GM12878 (cell line): ENCODE measurements around the gene DIAPH1. TPM values are rescaled to one million over a fixed set of nuclear protein-coding genes. Genes with fewer than 3 reads are reported as not detected.

Experiments used
- ATAC-seq: fragments of 200-7000 bp; cut with Tn5 transposase; 3 replicates; pipeline ENCODE4 v1.9.1; 2020; ENCODE audit warnings: mild to moderate bottlenecking, moderate library complexity
- BruUV-seq: library from RNA; stranded (reverse); fragments of 400-500 nt; replicated peaks from 2 replicates; lab custom pipeline; 2021; lab: Mats Ljungman, UMichigan
- CTCF ChIA-PET: fragments of 300-600 bp; sonication (Branson Sonifier 250); formaldehyde crosslinking; extraction: SDS; loops from one replicate; lab custom pipeline; 2021; ENCODE audit warnings: inconsistent platforms; lab: Yijun Ruan, JAX
- POLR2A ChIA-PET: fragments of 350-600 bp; formaldehyde crosslinking; extraction: SDS; loops from one replicate; lab custom pipeline; 2021; ENCODE audit warnings: inconsistent platforms; lab: Charles Lee
- RAD21 ChIA-PET: fragments of 300-600 bp; sonication (Branson Sonifier 250); formaldehyde crosslinking; loops from one replicate; lab custom pipeline; 2023; ENCODE audit warnings: antibody characterized with exemption; ENCODE audit not compliant: unreplicated experiment; lab: Charles Lee
- SMC1A ChIA-PET: fragments of 300-600 bp; sonication (Branson Sonifier 250); formaldehyde crosslinking; loops from one replicate; lab custom pipeline; 2023; ENCODE audit not compliant: unreplicated experiment, uncharacterized antibody; lab: Charles Lee
- DNase-seq: peaks from one replicate; pipeline ENCODE4 v3.0.0-alpha.2; 2011; ENCODE audit warnings: low read depth, low spot score
- FAIRE-seq: peaks from 3 replicates; lab custom pipeline; 2011; peaks lifted over from hg19 to GRCh38; lab: Jason Lieb, UNC
- H2AFZ ChIP-seq: 2 replicates; pipeline ENCODE4 v1.6.0; 2011; ENCODE audit warnings: low read depth, low read length, control low read depth; ENCODE audit not compliant: control insufficient read depth
- H3K27ac ChIP-seq: 2 replicates; pipeline ENCODE4 v1.5.1; 2011; ENCODE audit warnings: control low read depth; ENCODE audit not compliant: control insufficient read depth, insufficient read depth
- H3K27me3 ChIP-seq, 2 experiments: replicated peaks in 1 of 2; 2 replicates each; pipeline versions ENCODE4 v1.6.0 to v1.6.1; 2011; ENCODE audit warnings: low read length in 1 of 2; ENCODE audit not compliant: control insufficient read depth in 2 of 2, insufficient read depth in 2 of 2
- H3K36me3 ChIP-seq, 2 experiments: 2 replicates each; pipeline ENCODE4 v1.5.1; 2011; ENCODE audit warnings: low read length in 1 of 2; ENCODE audit not compliant: control insufficient read depth in 2 of 2, insufficient read depth in 2 of 2
- H3K4me1 ChIP-seq: 2 replicates; pipeline ENCODE4 v1.6.1; 2011; ENCODE audit warnings: mild to moderate bottlenecking, low read length, moderate library complexity, mixed read lengths; ENCODE audit not compliant: control insufficient read depth, insufficient read depth
- H3K4me2 ChIP-seq: 2 replicates; pipeline ENCODE4 v1.6.0; 2011; ENCODE audit warnings: control low read depth; ENCODE audit not compliant: control insufficient read depth, insufficient read depth
- H3K4me3 ChIP-seq: fragments of 200-600 bp; sonication (generic); 2 replicates; pipeline ENCODE4 v1.5.1; 2016
- H3K79me2 ChIP-seq: 2 replicates; pipeline ENCODE4 v1.6.0; 2011; ENCODE audit warnings: low read length; ENCODE audit not compliant: control insufficient read depth, insufficient read depth
- H3K9ac ChIP-seq: 2 replicates; pipeline ENCODE4 v1.8.0; 2011; ENCODE audit warnings: low read length, control low read depth, mixed read lengths; ENCODE audit not compliant: control insufficient read depth, insufficient read depth
- H3K9me3 ChIP-seq: replicated peaks from 3 replicates; pipeline ENCODE4 v1.5.1; 2011; ENCODE audit warnings: mild to moderate bottlenecking, low read length; ENCODE audit not compliant: control insufficient read depth, insufficient read depth
- H4K20me1 ChIP-seq: 2 replicates; pipeline ENCODE4 v1.6.0; 2011; ENCODE audit not compliant: control insufficient read depth, insufficient read depth
- BHLHE40 ChIP-seq, 2 experiments: fragments of 450-650 bp in 1 of 2; IDR thresholded peaks; 2 replicates each; pipeline ENCODE4 v1.6.1; 2011 to 2017; ENCODE audit warnings: low read depth in 2 of 2, borderline replicate concordance in 1 of 2, improper control_type of control experiment in 1 of 2, low read length in 1 of 2, mild to moderate bottlenecking in 1 of 2
- CEBPB ChIP-seq, 2 experiments: fragments of 150-350 bp in 1 of 2; IDR thresholded peaks; 2 replicates each; pipeline ENCODE4 v1.6.1; 2012 to 2014; ENCODE audit warnings: low read depth in 2 of 2, low read length in 2 of 2, borderline replicate concordance in 1 of 2, inconsistent platforms in 1 of 2
- CREB1 ChIP-seq: IDR thresholded peaks from 2 replicates; pipeline ENCODE4 v1.6.1; 2012; ENCODE audit warnings: low read depth, mild to moderate bottlenecking, inconsistent platforms
- EGR1 ChIP-seq, 2 experiments: IDR thresholded peaks; 1 replicate in 1 of 2; 2 replicates in 1 of 2; pipeline ENCODE4 v1.6.1; 2011 to 2012; ENCODE audit warnings: low read depth in 2 of 2, low read length in 2 of 2, borderline replicate concordance in 1 of 2, mild to moderate bottlenecking in 1 of 2, moderate library complexity in 1 of 2
- IKZF1 ChIP-seq: fragments of 450-650 bp; conservative IDR thresholded peaks from 2 replicates; pipeline ENCODE4 v1.6.1; 2017; ENCODE audit warnings: antibody characterized with exemption, mild to moderate bottlenecking
- JUNB ChIP-seq: IDR thresholded peaks from 2 replicates; pipeline ENCODE4 v1.6.1; 2016; ENCODE audit warnings: antibody characterized with exemption, mild to moderate bottlenecking
- KAT2A ChIP-seq: conservative IDR thresholded peaks from 2 replicates; pipeline ENCODE4 v1.6.1; 2011; ENCODE audit warnings: low read depth, low read length; ENCODE audit not compliant: control insufficient read depth
- PKNOX1 ChIP-seq: fragments of 450-650 bp; IDR thresholded peaks from 2 replicates; pipeline ENCODE4 v1.6.1; 2016; ENCODE audit warnings: mild to moderate bottlenecking
- RAD51 ChIP-seq: fragments of 450-650 bp; IDR thresholded peaks from 2 replicates; pipeline ENCODE4 v1.6.1; 2016; ENCODE audit warnings: moderate library complexity, mild to moderate bottlenecking, inconsistent platforms
- RB1 ChIP-seq: fragments of 450-650 bp; formaldehyde crosslinking; IDR thresholded peaks from 2 replicates; pipeline ENCODE4 v1.6.1; 2017; ENCODE audit warnings: mild to moderate bottlenecking, borderline replicate concordance
- YY1 ChIP-seq: IDR thresholded peaks from 2 replicates; pipeline ENCODE4 v1.6.1; 2011; ENCODE audit warnings: low read depth, mild to moderate bottlenecking, low read length
- ZNF24 ChIP-seq: fragments of 450-650 bp; IDR thresholded peaks from 2 replicates; pipeline ENCODE4 v1.6.1; 2017; ENCODE audit warnings: antibody characterized with exemption, mild to moderate bottlenecking
- WGBS: methylation state at CpG from one replicate; pipeline ENCODE4 v1.1.6; 2016; ENCODE audit warnings: low lambda C conversion rate; ENCODE audit not compliant: insufficient replicate concordance, insufficient coverage; ENCODE audit errors: missing lambda C conversion rate; 5-methylcytosine and 5-hydroxymethylcytosine counted together
- in situ Hi-C: fragments of 300-500 bp; cut with MboI; formaldehyde crosslinking; loops from 9 replicates; pipeline ENCODE4 v1.14.3; 2018; ENCODE audit warnings: mixed read lengths
- intact Hi-C: fragments of 100-400 bp; cut with micrococcal nuclease; formaldehyde crosslinking; loops from one replicate; pipeline ENCODE4 v1.14.2; 2022; ENCODE audit not compliant: unreplicated experiment
- polyA plus RNA-seq, 11 experiments: library from polyadenylated mRNA; depleted of rRNA in 4 of 11; unstranded in 6 of 11; stranded (reverse) in 5 of 11; fragments of >200 nt; fragmentation: Nextera tagmentation in 4 of 11; fragmentation: Illumina TruSeq in 1 of 11; extraction: Ambion mirVana in 4 of 11; extraction: Trizol in 1 of 11; gene quantifications; 1 replicate in 1 of 11; 2 replicates in 10 of 11; pipeline versions ENCODE4 v1.2.1 to v1.2.3, GENCODE V29; 2011 to 2016; ENCODE audit warnings: inconsistent platforms in 2 of 11, missing spikeins in 2 of 11, low read depth in 1 of 11
- total RNA-seq, 4 experiments: library from RNA; depleted of rRNA in 3 of 4; stranded (reverse); fragments of >200 nt in 3 of 4; fragmentation: Illumina TruSeq in 1 of 4; extraction: Trizol in 1 of 4; gene quantifications; 2 replicates each; pipeline versions ENCODE4 v1.2.1 to v1.2.3, GENCODE V29; 2013 to 2021

DIAPH1 gene
- total and polyA plus RNA-seq, 10 of the 15 experiments (the other 5 are each of a cell fraction or from before 2014, with no cell fraction given): 37.8 to 168 (median 59.0) TPM

- ChIA-PET CTCF (interaction anchor here (0.7 to 2.4 kb wide), 9 partner anchors 10 to 178 kb away, joined by 3 to 11 read pairs (median 7); partner anchors contain the start of genes PCDHGA10, PCDHGB3 and PCDHGC3), RAD21 (interaction anchor here (0.8 to 2.0 kb wide), 2 partner anchors 19 to 32 kb away, joined by 3 to 5 read pairs; no protein-coding TSS in a partner anchor), POLR2A (no interaction called here), SMC1A (interaction anchor here (1.0 to 1.5 kb wide), 3 partner anchors 11 to 22 kb away, joined by 3 to 4 read pairs (median 4); no protein-coding TSS in a partner anchor)
- WGBS: 94% methylated on average over 1 of the region's 1 CpG
- no peak overlapping the region for H3K4me3 ChIP-seq
- no peak for DNase-seq
- no peak overlapping the region for H3K9ac ChIP-seq
- peaks cover 9% of the 10 kb centered on the region for H3K9me3 ChIP-seq
- H3K4me2 ChIP-seq: no peak overlapping the region
- no peaks in the 10 kb centered on the region for H4K20me1 ChIP-seq
- no peaks in the 10 kb centered on the region for H3K4me1 ChIP-seq
- H3K27ac ChIP-seq: no peak overlapping the region
- no peak overlapping the region for H2AFZ ChIP-seq
- in situ Hi-C loops (no loop called here), intact Hi-C loops (no loop called here)
- no peak for ATAC-seq
- H3K27me3 ChIP-seq: no peaks in the 10 kb centered on the region
- BruUV-seq: no TSS peak
- TF ChIP-seq RB1: no peak
- no peak for TF ChIP-seq CREB1
- TF ChIP-seq IKZF1: no peak
- TF ChIP-seq KAT2A: no peak
- TF ChIP-seq EGR1 (IDR thresholded peaks at IDR 0.05; ENCODE audit: borderline replicate concordance in 1 of 2, low read depth in 2 of 2, low read length in 2 of 2): no peak
- no peak for TF ChIP-seq YY1
- no peak for TF ChIP-seq JUNB
- TF ChIP-seq ZNF24: no peak
- no peak for TF ChIP-seq PKNOX1
- TF ChIP-seq CEBPB (IDR thresholded peaks at IDR 0.05; ENCODE audit: borderline replicate concordance in 1 of 2, low read depth in 2 of 2, low read length in 2 of 2): no peak
- TF ChIP-seq RAD51: no peak
- no peak for TF ChIP-seq BHLHE40 (IDR thresholded peaks at IDR 0.05; ENCODE audit: borderline replicate concordance in 1 of 2, low read depth in 2 of 2, low read length in 1 of 2)
- no peaks in the 10 kb centered on the region for H3K79me2 ChIP-seq
- H3K36me3 ChIP-seq: peaks cover 0 to 21% of the 10 kb centered on the region in 2 experiments; a peak in 3 of 4 replicates
- FAIRE-seq: no peak
Observed at GRCh38 chr5:141547488-141547887, 71.3 kb downstream of the DIAPH1 start.
